ENCODE data around the gene SYCP2. TPM values are rescaled to one million over a fixed set of nuclear protein-coding genes. Genes with fewer than 3 reads are reported as not detected.

Gene SYCP2
- total RNA-seq, 1 experiment from 2014 or later, result 0.70 TPM

DNA sequence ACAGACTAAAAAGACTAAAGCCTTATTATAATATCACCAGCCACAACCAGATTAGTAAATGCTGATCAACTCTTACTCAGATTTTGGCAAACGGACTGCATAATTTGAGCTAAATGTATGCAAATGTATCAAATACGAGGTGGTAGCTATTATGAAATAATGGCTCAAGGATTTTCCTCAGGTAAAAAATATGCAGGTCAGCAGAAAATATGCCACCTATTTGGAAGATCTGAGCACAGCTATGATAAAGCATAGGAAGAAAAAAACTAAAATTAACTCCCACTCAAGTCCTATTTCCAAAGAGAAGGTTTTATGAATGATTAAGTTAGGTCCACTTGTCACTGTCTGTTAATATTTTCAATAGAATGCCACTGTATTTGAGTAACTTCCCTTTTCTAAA lies 22.4 kb downstream of the SYCP2 start:
- no peak overlapping the region for H3T11ph ChIP-seq (ENCODE audit: low read length)
- Mint-ChIP-seq H3K36me3 (ENCODE audit: insufficient read depth in 1 of 3, low read depth in 3 of 3) (no peaks in the 10 kb centered on the region), H3K4me1 (no peaks in the 10 kb centered on the region), H3K9me3 (peaks cover 0 to 3% of the 10 kb centered on the region in 2 experiments; a peak in 2 of 5 replicates), H3K4me3 (no peak overlapping the region), H3K27ac (no peak overlapping the region), H3K27me3 (ENCODE audit: low read depth) (peaks cover 6% of the 10 kb centered on the region)
- no peaks in the 10 kb centered on the region for H3K79me1 ChIP-seq (ENCODE audit: insufficient read depth, low read depth, low read length, poor library complexity, severe bottlenecking)
- H3K27me3 ChIP-seq (ENCODE audit: insufficient read depth, low read length), result no peaks in the 10 kb centered on the region
- H3K4me2 ChIP-seq (ENCODE audit: insufficient read depth, insufficient read length, low read length), result no peak overlapping the region
- no peak overlapping the region for H3K56ac ChIP-seq (ENCODE audit: insufficient read length, low read depth, low read length)
- H4K20me1 ChIP-seq (ENCODE audit: control insufficient read depth, insufficient read depth, insufficient read length), result no peaks in the 10 kb centered on the region
- no peak overlapping the region for H2BK20ac ChIP-seq (ENCODE audit: low read depth, low read length, poor library complexity, severe bottlenecking)
- no peaks in the 10 kb centered on the region for H3K79me2 ChIP-seq (ENCODE audit: insufficient read depth, low read length)
- no peaks in the 10 kb centered on the region for H3K4me1 ChIP-seq (ENCODE audit: insufficient read depth, low read length)
- DNase-seq, result no peak
- H3K23me2 ChIP-seq (ENCODE audit: insufficient read length, low read depth, low read length, poor library complexity, severe bottlenecking), result no peaks in the 10 kb centered on the region
- H3K18ac ChIP-seq (ENCODE audit: insufficient read length, low read depth, low read length), result no peak overlapping the region
- H2BK15ac ChIP-seq (ENCODE audit: low read depth, low read length), result no peak overlapping the region
- WGBS (ENCODE audit: extremely low coverage, insufficient read length, low lambda C conversion rate), result no CpG with 5 or more reads among the region's 2 CpGs
- no peak overlapping the region for H3K23ac ChIP-seq (ENCODE audit: insufficient read length, low read depth, low read length)
- no peak overlapping the region for H2BK12ac ChIP-seq (ENCODE audit: insufficient read length, low read depth, low read length)
- H4K91ac ChIP-seq (ENCODE audit: insufficient read length, low read depth, low read length), result no peak overlapping the region
- no peak for TF ChIP-seq CTCF (conservative IDR thresholded peaks at IDR 0.05)
- H3K9ac ChIP-seq (ENCODE audit: extremely low read depth, insufficient read length, low read length), result no peak overlapping the region
- H2BK5ac ChIP-seq (ENCODE audit: insufficient read length, low read length), result no peak overlapping the region
- no peak overlapping the region for H2AFZ ChIP-seq (ENCODE audit: low read length)
- H3K14ac ChIP-seq (ENCODE audit: insufficient read depth, low read length), result no peak overlapping the region
- H2AK5ac ChIP-seq (ENCODE audit: insufficient read length, low read length), result no peak overlapping the region
- H4K8ac ChIP-seq (replicated peaks; ENCODE audit: insufficient read length, low read depth, low read length), result no peak overlapping the region
- H4K5ac ChIP-seq (ENCODE audit: insufficient read length, low read depth, low read length), result no peak overlapping the region
- H3K27ac ChIP-seq (ENCODE audit: insufficient read length, low read depth, low read length), result no peak overlapping the region
- H3K4ac ChIP-seq (ENCODE audit: low read depth, low read length), result no peak overlapping the region
- no peak overlapping the region for H2BK120ac ChIP-seq (ENCODE audit: low read depth, low read length, poor library complexity, severe bottlenecking)
- no peaks in the 10 kb centered on the region for H3K9me3 ChIP-seq (ENCODE audit: control insufficient read depth, low read depth, low read length)

All from H9 (cell line).